HepG2 (cell line): ENCODE measurements around the gene CYLD. TPM values are rescaled to one million over a fixed set of nuclear protein-coding genes. Genes with fewer than 3 reads are reported as not detected.

Source experiments
- ATAC-seq: fragments of 200-7000 bp; cut with Tn5 transposase; 3 replicates; pipeline ENCODE4 v1.9.1; 2020; ENCODE audit warnings: mild to moderate bottlenecking, moderate library complexity
- BruUV-seq: library from RNA; stranded (reverse); fragments of 400-500 nt; replicated peaks from 2 replicates; lab custom pipeline; 2021; lab: Mats Ljungman, UMichigan
- CTCF ChIA-PET: fragments of 300-600 bp; formaldehyde crosslinking; extraction: SDS; loops from one replicate; lab custom pipeline; 2021; ENCODE audit warnings: low total read pairs, inconsistent platforms, low intra/inter-chr PET ratio; lab: Yijun Ruan, JAX
- POLR2A ChIA-PET: fragments of 350-600 bp; sonication (Branson Sonifier 250); formaldehyde crosslinking; loops from one replicate; lab custom pipeline; 2020; ENCODE audit warnings: antibody characterized with exemption, inconsistent platforms; lab: Yijun Ruan, JAX
- DNase-seq: peaks from one replicate; pipeline ENCODE4 v3.0.0-alpha.2; 2015; ENCODE audit warnings: low spot score
- FAIRE-seq: peaks from 3 replicates; lab custom pipeline; 2011; peaks lifted over from hg19 to GRCh38; lab: Jason Lieb, UNC
- H2AFZ ChIP-seq: one replicate; pipeline ENCODE4 v1.6.1; 2011; ENCODE audit warnings: low read length, inconsistent platforms
- H3K27ac ChIP-seq: fragments of 300-600 bp; 3 replicates; pipeline ENCODE4 v1.8.0; 2011; ENCODE audit warnings: mixed run types, mild to moderate bottlenecking, mixed read lengths, low read length, inconsistent platforms; ENCODE audit not compliant: insufficient read depth; ENCODE audit errors: extremely low read length
- H3K27me3 ChIP-seq, 2 experiments: fragments of 200-600 bp in 1 of 2; 2 replicates in 1 of 2; 3 replicates in 1 of 2; pipeline versions ENCODE4 v1.6.0 to v1.8.0; 2011; ENCODE audit warnings: low read length in 2 of 2, mild to moderate bottlenecking in 2 of 2, moderate library complexity in 2 of 2, inconsistent platforms in 1 of 2; ENCODE audit not compliant: insufficient read depth in 2 of 2, control insufficient read depth in 1 of 2
- H3K36me3 ChIP-seq, 2 experiments: fragments of 200-600 bp in 1 of 2; replicated peaks in 1 of 2; 2 replicates in 1 of 2; 3 replicates in 1 of 2; pipeline versions ENCODE4 v1.5.1 to v1.8.0; 2011; ENCODE audit warnings: low read length in 2 of 2, inconsistent platforms in 1 of 2; ENCODE audit not compliant: insufficient read depth in 2 of 2, control insufficient read depth in 1 of 2
- H3K4me1 ChIP-seq: 2 replicates; pipeline ENCODE4 v1.5.1; 2012; ENCODE audit warnings: low read length, inconsistent platforms; ENCODE audit not compliant: insufficient read depth
- H3K4me2 ChIP-seq: 2 replicates; pipeline ENCODE4 v1.6.0; 2011; ENCODE audit warnings: low read depth, low read length, inconsistent platforms
- H3K4me3 ChIP-seq, 3 experiments: fragments of 200-600 bp in 1 of 3; sonication (generic), shearing (Covaris generic) in 1 of 3; replicated peaks in 1 of 3; 2 replicates each; pipeline ENCODE4 v1.5.1; 2011 to 2016; ENCODE audit warnings: low read length in 3 of 3, inconsistent platforms in 2 of 3, low read depth in 2 of 3, mild to moderate bottlenecking in 2 of 3, control low read depth in 1 of 3, mixed read lengths in 1 of 3; ENCODE audit not compliant: insufficient read depth in 1 of 3
- H3K79me2 ChIP-seq: one replicate; pipeline ENCODE4 v1.6.1; 2011; ENCODE audit warnings: low read length, inconsistent platforms; ENCODE audit not compliant: insufficient read depth
- H3K9ac ChIP-seq: 2 replicates; pipeline ENCODE4 v1.6.0; 2011; ENCODE audit warnings: mild to moderate bottlenecking, low read depth, low read length, inconsistent platforms; ENCODE audit not compliant: insufficient read depth
- H3K9me3 ChIP-seq: 2 replicates; pipeline ENCODE4 v1.5.1; 2012; ENCODE audit warnings: mild to moderate bottlenecking, low read length
- H4K20me1 ChIP-seq: 2 replicates; pipeline ENCODE4 v1.6.0; 2011; ENCODE audit warnings: inconsistent platforms, mild to moderate bottlenecking, low read length, moderate library complexity; ENCODE audit not compliant: insufficient read depth
- CEBPZ ChIP-seq: IDR thresholded peaks from 2 replicates; pipeline ENCODE4 v1.6.1; 2012; ENCODE audit warnings: low read length, improper control_type of control experiment
- DR1 ChIP-seq: sonication (generic); formaldehyde crosslinking; IDR thresholded peaks from 2 replicates; pipeline ENCODE4 v1.8.0; 2021; ENCODE audit warnings: mild to moderate bottlenecking, missing genetic modification reagents, inconsistent platforms
- EZH2 ChIP-seq: conservative IDR thresholded peaks from 2 replicates; pipeline ENCODE4 v1.6.1; 2012; ENCODE audit warnings: mild to moderate bottlenecking, low read depth, low read length, moderate library complexity
- IRF9 ChIP-seq: sonication (generic); formaldehyde crosslinking; IDR thresholded peaks from 2 replicates; pipeline ENCODE4 v1.8.0; 2022; ENCODE audit warnings: missing genetic modification reagents, mild to moderate bottlenecking, borderline replicate concordance
- MXD3 ChIP-seq: IDR thresholded peaks from 2 replicates; pipeline ENCODE4 v1.6.1; 2016; ENCODE audit warnings: mild to moderate bottlenecking, missing biosample characterization, missing genetic modification reagents
- POLR2A ChIP-seq, 2 experiments: IDR thresholded peaks; 2 replicates each; pipeline ENCODE4 v1.6.1; 2011; ENCODE audit warnings: low read depth in 2 of 2, low read length in 2 of 2, mild to moderate bottlenecking in 1 of 2, moderate library complexity in 1 of 2; ENCODE audit not compliant: insufficient read depth in 1 of 2
- SAP130 ChIP-seq: IDR thresholded peaks from 2 replicates; pipeline ENCODE4 v1.6.1; 2016; ENCODE audit warnings: low read depth
- SRSF9 ChIP-seq: fragments of 200-400 bp; formaldehyde crosslinking; IDR thresholded peaks from 2 replicates; pipeline ENCODE4 v1.6.1; 2018; ENCODE audit warnings: borderline replicate concordance, mild to moderate bottlenecking, low read depth, low read length; ENCODE audit not compliant: insufficient read depth, poor library complexity, severe bottlenecking
- ZNF10 ChIP-seq: sonication (generic); formaldehyde crosslinking; IDR thresholded peaks from 2 replicates; pipeline ENCODE4 v1.4.0; 2020; ENCODE audit warnings: mild to moderate bottlenecking, low read depth, missing genetic modification reagents, borderline replicate concordance
- ZNF225 ChIP-seq: sonication (generic); formaldehyde crosslinking; IDR thresholded peaks from 2 replicates; pipeline ENCODE4 v1.4.0; 2020; ENCODE audit warnings: mild to moderate bottlenecking, missing genetic modification reagents
- ZNF484 ChIP-seq: sonication (generic); formaldehyde crosslinking; IDR thresholded peaks from 2 replicates; pipeline ENCODE4 v1.5.1; 2020; ENCODE audit warnings: mild to moderate bottlenecking, low read depth, missing genetic modification reagents, borderline replicate concordance
- ZNF761 ChIP-seq: sonication (generic); formaldehyde crosslinking; conservative IDR thresholded peaks from 2 replicates; pipeline ENCODE4 v1.4.0; 2020; ENCODE audit warnings: mild to moderate bottlenecking, missing genetic modification reagents
- ZNF891 ChIP-seq: sonication (generic); formaldehyde crosslinking; IDR thresholded peaks from 2 replicates; pipeline ENCODE4 v1.5.0; 2020; ENCODE audit warnings: mild to moderate bottlenecking, missing genetic modification reagents
- WGBS: methylation state at CpG from one replicate; pipeline ENCODE4 v1.1.6; 2017; ENCODE audit warnings: low lambda C conversion rate; 5-methylcytosine and 5-hydroxymethylcytosine counted together
- in situ Hi-C: cut with HindIII; loops from 2 replicates; pipeline ENCODE4 v1.10.0; 2017; ENCODE audit warnings: low pct_unique_long_range_greater_than_20kb; ENCODE audit not compliant: extremely low pct_ligation_motif_present
- intact Hi-C: fragments of 100-400 bp; cut with micrococcal nuclease; formaldehyde crosslinking; loops from one replicate; pipeline ENCODE4 v1.10.0; 2022; ENCODE audit not compliant: unreplicated experiment
- polyA plus RNA-seq, 8 experiments: library from polyadenylated mRNA; depleted of rRNA in 3 of 8; stranded (reverse) in 7 of 8; unstranded in 1 of 8; fragments of >200 nt; fragmentation: Illumina TruSeq in 4 of 8; extraction: Trizol in 4 of 8; gene quantifications; 2 replicates each; pipeline versions ENCODE4 v1.2.1 to v1.2.3, GENCODE V29; 2011 to 2016; ENCODE audit warnings: low read depth in 4 of 8, missing spikeins in 1 of 8, mixed read lengths in 1 of 8; ENCODE audit not compliant: insufficient read depth in 1 of 8
- total RNA-seq, 5 experiments: library from RNA; depleted of rRNA; stranded (reverse); fragments of >200 nt; fragmentation: Illumina TruSeq; extraction: Trizol; gene quantifications; 2 replicates each; pipeline ENCODE4 v1.2.3, GENCODE V29; 2016; ENCODE audit warnings: low read depth in 1 of 5
- TF ChIP-seq, protein P1 (sequence below): sonication (generic); formaldehyde crosslinking; conservative IDR thresholded peaks from 2 replicates; pipeline ENCODE4 v1.8.1; 2023; ENCODE audit warnings: missing genetic modification reagents
- TF ChIP-seq, protein P2 (sequence below): sonication (generic); formaldehyde crosslinking; IDR thresholded peaks from 2 replicates; pipeline ENCODE4 v1.4.0; 2020; ENCODE audit warnings: mild to moderate bottlenecking, low read depth, missing genetic modification reagents

Gene CYLD
- total and polyA plus RNA-seq, 2 of the 13 experiments (the other 11 are each of a cell fraction or from before 2014, with no cell fraction given) = 6.1 to 11.4 TPM

DNA sequence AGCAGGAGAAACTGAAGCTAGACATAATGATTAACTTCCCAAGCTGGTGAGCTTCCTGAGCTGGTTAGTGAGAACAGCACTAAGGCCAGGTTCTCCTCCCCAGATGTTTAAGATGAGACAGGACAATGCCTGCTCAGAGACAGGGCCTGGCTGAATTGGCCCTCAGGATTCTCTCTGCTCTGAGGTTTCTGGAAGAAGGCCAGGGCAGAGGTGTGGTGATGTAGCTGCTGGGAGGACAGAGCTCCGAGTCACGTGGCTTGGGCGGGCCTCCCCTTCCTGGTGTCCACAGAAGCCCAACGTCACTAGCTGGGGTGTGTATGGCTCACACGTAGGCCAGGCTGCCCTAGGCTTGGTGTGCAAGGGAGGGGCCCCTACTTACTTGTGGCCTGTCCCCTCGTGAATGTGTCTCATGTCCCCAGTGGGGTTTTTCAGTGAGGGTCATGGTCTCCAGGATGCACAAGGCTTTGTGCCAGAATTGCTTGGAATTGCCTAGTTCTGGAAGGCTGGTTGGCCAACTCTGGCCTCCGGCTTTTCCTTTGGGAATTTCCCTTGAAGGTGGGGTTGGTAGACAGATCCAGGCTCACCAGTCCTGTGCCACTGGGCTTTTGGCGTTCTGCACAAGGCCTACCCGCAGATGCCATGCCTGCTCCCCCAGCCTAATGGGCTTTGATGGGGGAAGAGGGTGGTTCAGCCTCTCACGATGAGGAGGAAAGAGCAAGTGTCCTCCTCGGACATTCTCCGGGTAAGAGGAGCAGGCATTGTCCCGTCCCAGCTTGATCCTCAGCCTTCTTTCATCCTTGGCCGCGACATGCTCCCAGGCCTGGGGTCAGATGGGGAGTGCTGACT lies 45.1 kb upstream of the CYLD start:
- H3K79me2 ChIP-seq = no peaks in the 10 kb centered on the region
- no peaks in the 10 kb centered on the region for H3K36me3 ChIP-seq
- ATAC-seq (peak; percentile 71), DNase-seq (peak; percentile 78), FAIRE-seq (peak; percentile 62)
- in situ Hi-C loops (no loop called here), intact Hi-C loops (no loop called here)
- BruUV-seq = no TSS peak
- H3K27me3 ChIP-seq = peaks cover 3 to 24% of the 10 kb centered on the region in 2 experiments; a peak in 4 of 5 replicates
- peaks cover 72% of the 10 kb centered on the region for H3K4me1 ChIP-seq
- peak overlapping the region in 2 of 3 experiments; percentile 7 to 44; a peak in 3 of 6 replicates for H3K4me3 ChIP-seq
- peak overlapping the region; percentile 12 for H3K27ac ChIP-seq
- peak overlapping the region; percentile 67 for H3K4me2 ChIP-seq
- 57% methylated on average over 15 of the region's 15 CpGs for WGBS
- no peak overlapping the region for H2AFZ ChIP-seq
- H3K9me3 ChIP-seq = no peaks in the 10 kb centered on the region
- ChIA-PET CTCF (interaction anchor here (1.3 kb wide), 1 partner anchor 110 kb away, joined by 3 read pairs; no protein-coding TSS in a partner anchor), POLR2A (interaction anchor here (0.6 to 1.7 kb wide), 5 partner anchors 9 to 426 kb away, joined by 3 to 6 read pairs (median 3); partner anchors contain the start of gene CYLD)
- H3K9ac ChIP-seq = peak overlapping the region; percentile 35; the same call in 1 of the 2 replicates
- no peaks in the 10 kb centered on the region for H4K20me1 ChIP-seq
- no peak for TF ChIP-seq SRSF9
- no peak for TF ChIP-seq ZNF484
- TF ChIP-seq POLR2A (IDR thresholded peaks at IDR 0.05; ENCODE audit: insufficient read depth in 1 of 2, low read depth in 2 of 2, low read length in 2 of 2) = peak in 1 of 2 experiments; percentile 39; a peak in 1 of 4 replicates
- TF ChIP-seq, protein P1, sequence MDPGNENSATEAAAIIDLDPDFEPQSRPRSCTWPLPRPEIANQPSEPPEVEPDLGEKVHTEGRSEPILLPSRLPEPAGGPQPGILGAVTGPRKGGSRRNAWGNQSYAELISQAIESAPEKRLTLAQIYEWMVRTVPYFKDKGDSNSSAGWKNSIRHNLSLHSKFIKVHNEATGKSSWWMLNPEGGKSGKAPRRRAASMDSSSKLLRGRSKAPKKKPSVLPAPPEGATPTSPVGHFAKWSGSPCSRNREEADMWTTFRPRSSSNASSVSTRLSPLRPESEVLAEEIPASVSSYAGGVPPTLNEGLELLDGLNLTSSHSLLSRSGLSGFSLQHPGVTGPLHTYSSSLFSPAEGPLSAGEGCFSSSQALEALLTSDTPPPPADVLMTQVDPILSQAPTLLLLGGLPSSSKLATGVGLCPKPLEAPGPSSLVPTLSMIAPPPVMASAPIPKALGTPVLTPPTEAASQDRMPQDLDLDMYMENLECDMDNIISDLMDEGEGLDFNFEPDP (CRISPR knock-in tag) = no peak
- 0 out of 2 replicates have a peak, but pooled peaks have one; percentile 50 for TF ChIP-seq MXD3 (CRISPR knock-in tag)
- TF ChIP-seq ZNF761 (CRISPR knock-in tag) = no peak
- TF ChIP-seq ZNF225 (CRISPR knock-in tag) = 0 out of 2 replicates have a peak, but pooled peaks have one; percentile 67
- no peak for TF ChIP-seq ZNF10 (CRISPR knock-in tag)
- peak; percentile 52 for TF ChIP-seq SAP130 (CRISPR knock-in tag)
- TF ChIP-seq ZNF891 (CRISPR knock-in tag) = 0 out of 2 replicates have a peak, but pooled peaks have one; percentile 16
- TF ChIP-seq, protein P2, sequence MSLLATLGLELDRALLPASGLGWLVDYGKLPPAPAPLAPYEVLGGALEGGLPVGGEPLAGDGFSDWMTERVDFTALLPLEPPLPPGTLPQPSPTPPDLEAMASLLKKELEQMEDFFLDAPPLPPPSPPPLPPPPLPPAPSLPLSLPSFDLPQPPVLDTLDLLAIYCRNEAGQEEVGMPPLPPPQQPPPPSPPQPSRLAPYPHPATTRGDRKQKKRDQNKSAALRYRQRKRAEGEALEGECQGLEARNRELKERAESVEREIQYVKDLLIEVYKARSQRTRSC = no peak
- TF ChIP-seq EZH2 = no peak
- TF ChIP-seq DR1 (CRISPR knock-in tag) = no peak
- TF ChIP-seq CEBPZ = no peak
- 0 out of 2 replicates have a peak, but pooled peaks have one; percentile 46 for TF ChIP-seq IRF9
